Raji (cell line): ENCODE data around the gene GPRIN1.

Experiments
- POLR2A ChIP-seq: IDR thresholded peaks from 2 replicates; pipeline ENCODE4 v1.6.1; 2011; ENCODE audit warnings: low read depth, low read length, control low read depth; ENCODE audit not compliant: insufficient read depth

GPRIN1 gene

GRCh38 chr5:176578391-176578808 lies 31.6 kb downstream of the GPRIN1 start:
- no peak for TF ChIP-seq POLR2A

- TF ChIP-seq POLR2A = no peak
These were observed 32.4 kb downstream of the GPRIN1 start for GRCh38 chr5:176577312-176578176.

- no peak for TF ChIP-seq POLR2A
These were observed 34.2 kb downstream of the GPRIN1 start for GRCh38 chr5:176575488-176576422.

GRCh38 chr5:176575066-176575465 lies 34.9 kb downstream of the GPRIN1 start:
- no peak for TF ChIP-seq POLR2A

GRCh38 chr5:176574297-176574591 lies 35.7 kb downstream of the GPRIN1 start:
- TF ChIP-seq POLR2A = no peak

- TF ChIP-seq POLR2A = no peak
These were observed 36.2 kb downstream of the GPRIN1 start for GRCh38 chr5:176573564-176574296.

- no peak for TF ChIP-seq POLR2A
These were observed 39.9 kb downstream of the GPRIN1 start for GRCh38 chr5:176570044-176570443.

- no peak for TF ChIP-seq POLR2A
These were observed 41.3 kb downstream of the GPRIN1 start for GRCh38 chr5:176568657-176569056.

GRCh38 chr5:176565760-176566288 lies 44.1 kb downstream of the GPRIN1 start:
- no peak for TF ChIP-seq POLR2A

- TF ChIP-seq POLR2A = no peak
These were observed 46.0 kb downstream of the GPRIN1 start for GRCh38 chr5:176564002-176564401.

GRCh38 chr5:176562189-176562588 lies 47.8 kb downstream of the GPRIN1 start:
- no peak for TF ChIP-seq POLR2A

- TF ChIP-seq POLR2A = no peak
These were observed 48.7 kb downstream of the GPRIN1 start for GRCh38 chr5:176561259-176561658.

GRCh38 chr5:176560364-176560763 lies 49.6 kb downstream of the GPRIN1 start:
- TF ChIP-seq POLR2A = no peak

- TF ChIP-seq POLR2A = no peak
These were observed 50.3 kb downstream of the GPRIN1 start for GRCh38 chr5:176559683-176560082.

- TF ChIP-seq POLR2A = no peak
These were observed 52.1 kb downstream of the GPRIN1 start for GRCh38 chr5:176557846-176558245.
